Amniotic stem cell (primary cell): Measurements from ENCODE around the gene AGTRAP.

ENCODE experiments used
- DNase-seq: peaks from one replicate; lab custom pipeline; 2025; lab: John Stamatoyannopoulos, UW

The AGTRAP gene

GRCh38 chr1:11706292-11706691 is 29.6 kb upstream of the AGTRAP start:
- no peak for DNase-seq

GRCh38 chr1:11707621-11708276 is 28.2 kb upstream of the AGTRAP start:
- no peak for DNase-seq

- DNase-seq, result no peak
These were observed 27.2 kb upstream of the AGTRAP start for GRCh38 chr1:11708554-11709350.

GRCh38 chr1:11711490-11711889 is 24.4 kb upstream of the AGTRAP start:
- no peak for DNase-seq

GRCh38 chr1:11712285-11712684 is 23.7 kb upstream of the AGTRAP start:
- no peak for DNase-seq

- no peak for DNase-seq
These were observed 22.8 kb upstream of the AGTRAP start for GRCh38 chr1:11713095-11713494.

GRCh38 chr1:11714831-11715575 is 20.9 kb upstream of the AGTRAP start:
- no peak for DNase-seq

- no peak for DNase-seq
These were observed 16.5 kb upstream of the AGTRAP start for GRCh38 chr1:11719313-11720032.

GRCh38 chr1:11720033-11720376 is 15.9 kb upstream of the AGTRAP start:
- DNase-seq, result no peak

- DNase-seq, result no peak
These were observed 15.4 kb upstream of the AGTRAP start for GRCh38 chr1:11720525-11720924.

GRCh38 chr1:11721311-11721710 is 14.6 kb upstream of the AGTRAP start:
- no peak for DNase-seq

GRCh38 chr1:11722538-11722937 is 13.4 kb upstream of the AGTRAP start:
- DNase-seq, result no peak

- DNase-seq, result no peak
These were observed 10.3 kb upstream of the AGTRAP start for GRCh38 chr1:11725616-11726015.

GRCh38 chr1:11727119-11727518 is 8.8 kb upstream of the AGTRAP start:
- DNase-seq, result no peak

- DNase-seq, result no peak
These were observed 7.7 kb upstream of the AGTRAP start for GRCh38 chr1:11728126-11728806.

GRCh38 chr1:11729155-11729497 is 6.8 kb upstream of the AGTRAP start:
- no peak for DNase-seq

GRCh38 chr1:11729498-11730428 is 6.2 kb upstream of the AGTRAP start:
- no peak for DNase-seq

GRCh38 chr1:11730429-11730891 is 5.5 kb upstream of the AGTRAP start:
- DNase-seq, result no peak

- DNase-seq, result no peak
These were observed 4.1 kb upstream of the AGTRAP start for GRCh38 chr1:11731691-11732283.

- no peak for DNase-seq
These were observed 2.6 kb upstream of the AGTRAP start for GRCh38 chr1:11733306-11733705.
